Stimulated activated CD8-positive, alpha-beta memory T cell treated with anti-CD3 and anti-CD28 coated beads, Interleukin-2, amount 100 ng/mL, for 1 hour (primary cell): Measurements from ENCODE around the gene WDR82.

ENCODE experiments used
- DNase-seq, 2 donors: peaks; one replicate each; pipeline ENCODE4 v3.0.0-alpha.2; 2020; ENCODE audit warnings: low read depth in 2 of 2

Gene WDR82

GRCh38 chr3:52278510-52279069, at the start of gene WDR82:
WDR82 (minus strand) TSS chr3:52278649; CDS start chr3:52278361, 288 bp downstream.
- peak; percentile 96 to 98 for DNase-seq

GRCh38 chr3:52327486-52328290, 49.2 kb upstream of the WDR82 start:
- DNase-seq: no peak

GRCh38 chr3:52326976-52327375, 48.5 kb upstream of the WDR82 start:
- no peak for DNase-seq

- no peak for DNase-seq
Measured at GRCh38 chr3:52325686-52326085, 47.2 kb upstream of the WDR82 start.

GRCh38 chr3:52324676-52325075, 46.2 kb upstream of the WDR82 start:
- no peak for DNase-seq

- DNase-seq: no peak
Measured at GRCh38 chr3:52323526-52324295, 45.3 kb upstream of the WDR82 start.

GRCh38 chr3:52322466-52322865, 44.0 kb upstream of the WDR82 start:
- DNase-seq: no peak

- DNase-seq: no peak
Measured at GRCh38 chr3:52321481-52321880, 43.0 kb upstream of the WDR82 start.

- DNase-seq: no peak
Measured at GRCh38 chr3:52319921-52320595, 41.6 kb upstream of the WDR82 start.

- DNase-seq: no peak
Measured at GRCh38 chr3:52318186-52318816, 39.9 kb upstream of the WDR82 start.

- DNase-seq: peak; percentile 48 to 56
Measured at GRCh38 chr3:52317208-52318000, 39.0 kb upstream of the WDR82 start.

GRCh38 chr3:52315977-52316764, 37.7 kb upstream of the WDR82 start, which contains the start of gene DNAH1:
DNAH1 (plus strand) TSS chr3:52316319; CDS start chr3:52322443, 6,124 bp downstream.
- no peak for DNase-seq

- DNase-seq: no peak
Measured at GRCh38 chr3:52315006-52315405, 36.6 kb upstream of the WDR82 start.

GRCh38 chr3:52314489-52314888, 36.0 kb upstream of the WDR82 start:
- DNase-seq: no peak

- DNase-seq: no peak
Measured at GRCh38 chr3:52313774-52314188, 35.3 kb upstream of the WDR82 start.

- no peak for DNase-seq
Measured at GRCh38 chr3:52313188-52313773, 34.8 kb upstream of the WDR82 start.

GRCh38 chr3:52311576-52312119, 33.2 kb upstream of the WDR82 start:
- DNase-seq: no peak

GRCh38 chr3:52310861-52311575, 32.6 kb upstream of the WDR82 start:
- peak; percentile 8 to 28 for DNase-seq
